ENCODE measurements around the gene BRD7. TPM values are rescaled to one million over a fixed set of nuclear protein-coding genes. Genes with fewer than 3 reads are reported as not detected.

BRD7 gene
- total and polyA plus RNA-seq, 11 donors = 29.8 to 49.7 (median 43.7) TPM

GRCh38 chr16:50389900-50390299 is 21.1 kb upstream of the BRD7 start:
- DNase-seq = no peak
- H3K4me3 ChIP-seq = no peak overlapping the region
- no peaks in the 10 kb centered on the region for H3K9me3 ChIP-seq
- H3K27me3 ChIP-seq = peaks cover 0 to 24% (median 0%) of the 10 kb centered on the region in 9 donors
- intact Hi-C loops (cut with DNase I) = loop anchor here in 1 of 10 donors (10.0 kb wide), 2 partner anchors 165 to 255 kb away; no protein-coding TSS in a partner anchor
- no peak overlapping the region for H3K27ac ChIP-seq
- no peaks in the 10 kb centered on the region for H3K36me3 ChIP-seq
- no peaks in the 10 kb centered on the region for H3K4me1 ChIP-seq
- ATAC-seq = no peak
- TF ChIP-seq CTCF (IDR thresholded peaks at IDR 0.05) (no peak), POLR2A (IDR thresholded peaks at IDR 0.05) (no peak)
- WGBS, 4 donors = 79 to 89% (median 88%) methylated on average over 4 of the region's 4 CpGs

- no peak for ATAC-seq
- WGBS, 4 donors = 72 to 85% (median 77%) methylated on average over 1 of the region's 1 CpG
- Histone ChIP-seq H3K9me3 (no peaks in the 10 kb centered on the region), H3K27ac (no peak overlapping the region), H3K4me1 (no peaks in the 10 kb centered on the region), H3K4me3 (no peak overlapping the region), H3K36me3 (no peaks in the 10 kb centered on the region), H3K27me3 (peaks cover 0 to 20% (median 0%) of the 10 kb centered on the region in 9 donors)
- no peak for DNase-seq
- intact Hi-C loops (cut with DNase I) = loop anchor here in 1 of 10 donors (10.0 kb wide), 2 partner anchors 166 to 256 kb away; no protein-coding TSS in a partner anchor
- TF ChIP-seq CTCF (IDR thresholded peaks at IDR 0.05) (no peak), POLR2A (IDR thresholded peaks at IDR 0.05) (no peak)
Observed at GRCh38 chr16:50388496-50388895, 19.7 kb upstream of the BRD7 start.

- WGBS, 4 donors = 81 to 85% (median 83%) methylated on average over 13 of the region's 13 CpGs
- H3K36me3 ChIP-seq = no peaks in the 10 kb centered on the region
- H3K9me3 ChIP-seq = no peaks in the 10 kb centered on the region
- H3K27me3 ChIP-seq = peaks cover 0 to 16% (median 0%) of the 10 kb centered on the region in 9 donors
- no peak for TF ChIP-seq POLR2A (IDR thresholded peaks at IDR 0.05)
- no peak for TF ChIP-seq CTCF (IDR thresholded peaks at IDR 0.05)
- intact Hi-C loops (cut with DNase I) = loop anchor here in 1 of 10 donors (10.0 kb wide), 2 partner anchors 168 to 258 kb away; no protein-coding TSS in a partner anchor
- no peak for ATAC-seq
- no peak for DNase-seq
- no peaks in the 10 kb centered on the region for H3K4me1 ChIP-seq
- no peak overlapping the region for H3K4me3 ChIP-seq
- H3K27ac ChIP-seq = no peak overlapping the region
Observed at GRCh38 chr16:50386774-50387173, 18.0 kb upstream of the BRD7 start.

- DNase-seq (no peak), ATAC-seq (no peak)
- peaks cover 0 to 16% (median 0%) of the 10 kb centered on the region in 9 donors for H3K27me3 ChIP-seq
- 71 to 83% (median 76%) methylated on average over 5 of the region's 5 CpGs for WGBS, 4 donors
- H3K27ac ChIP-seq = no peak overlapping the region
- no peak for TF ChIP-seq POLR2A (IDR thresholded peaks at IDR 0.05)
- no peak for TF ChIP-seq CTCF (IDR thresholded peaks at IDR 0.05)
- no peaks in the 10 kb centered on the region for H3K4me1 ChIP-seq
- no peaks in the 10 kb centered on the region for H3K9me3 ChIP-seq
- intact Hi-C loops (cut with DNase I) = loop anchor here in 1 of 10 donors (10.0 kb wide), 2 partner anchors 169 to 259 kb away; no protein-coding TSS in a partner anchor
- no peaks in the 10 kb centered on the region for H3K36me3 ChIP-seq
- no peak overlapping the region for H3K4me3 ChIP-seq
Observed at GRCh38 chr16:50386139-50386538, 17.4 kb upstream of the BRD7 start.

Data from heart left ventricle (tissue), 16 donors.